T-helper 1 cell (primary cell): ENCODE measurements around the gene ZSCAN5B.

Source experiments
- DNase-seq, 5 donors: peaks; one replicate each; pipeline ENCODE4 v3.0.0-alpha.2; 2012 to 2020

ZSCAN5B gene

GRCh38 chr19:56144376-56144775 is 53.2 kb downstream of the ZSCAN5B start:
- no peak for DNase-seq

GRCh38 chr19:56142897-56143434 is 54.6 kb downstream of the ZSCAN5B start:
- no peak for DNase-seq

- no peak for DNase-seq
Measured at GRCh38 chr19:56142087-56142787, 55.3 kb downstream of the ZSCAN5B start.

GRCh38 chr19:56141417-56141993 is 56.1 kb downstream of the ZSCAN5B start:
- DNase-seq = peak in 3 of 5 donors; percentile 23 to 41 (median 29)

- peak; percentile 98 to 99 (median 99) for DNase-seq
Measured at GRCh38 chr19:56140583-56141416, 56.8 kb downstream of the ZSCAN5B start, which contains the start of gene ZNF444. Gene ZNF444, plus strand, starts transcription at chr19:56141287. Its CDS starts 5,625 bp downstream, at chr19:56146912.

GRCh38 chr19:56139847-56140582 is 57.6 kb downstream of the ZSCAN5B start:
- no peak for DNase-seq
